A204.1 (cell line): Measurements from ENCODE around the gene DPPA4.

Experiments used
- FAIRE-seq: peaks from 2 replicates; lab custom pipeline; 2012; peaks lifted over from hg19 to GRCh38; lab: Jason Lieb, UNC

DPPA4 gene

DNA sequence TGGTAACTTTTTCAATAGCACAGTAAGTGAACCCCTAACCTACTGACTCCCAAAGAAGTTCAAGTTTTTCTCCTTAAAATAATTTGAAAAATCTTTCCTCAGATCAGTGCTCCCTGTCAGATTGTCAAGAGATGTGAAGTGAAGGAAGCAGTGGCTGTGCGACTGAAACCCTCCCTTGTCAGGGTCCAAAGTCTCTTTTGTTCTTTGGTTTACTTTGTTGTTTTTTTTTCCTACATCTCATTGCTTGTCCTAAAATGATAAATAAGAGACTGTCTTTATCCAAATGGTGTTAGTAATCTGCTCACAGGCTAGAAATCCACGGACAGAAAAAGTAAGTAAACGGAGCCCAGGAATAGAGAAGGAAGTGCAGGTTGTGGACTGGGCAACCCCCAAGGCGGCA, 976 bp upstream of the DPPA4 start:
- no peak for FAIRE-seq

DNA sequence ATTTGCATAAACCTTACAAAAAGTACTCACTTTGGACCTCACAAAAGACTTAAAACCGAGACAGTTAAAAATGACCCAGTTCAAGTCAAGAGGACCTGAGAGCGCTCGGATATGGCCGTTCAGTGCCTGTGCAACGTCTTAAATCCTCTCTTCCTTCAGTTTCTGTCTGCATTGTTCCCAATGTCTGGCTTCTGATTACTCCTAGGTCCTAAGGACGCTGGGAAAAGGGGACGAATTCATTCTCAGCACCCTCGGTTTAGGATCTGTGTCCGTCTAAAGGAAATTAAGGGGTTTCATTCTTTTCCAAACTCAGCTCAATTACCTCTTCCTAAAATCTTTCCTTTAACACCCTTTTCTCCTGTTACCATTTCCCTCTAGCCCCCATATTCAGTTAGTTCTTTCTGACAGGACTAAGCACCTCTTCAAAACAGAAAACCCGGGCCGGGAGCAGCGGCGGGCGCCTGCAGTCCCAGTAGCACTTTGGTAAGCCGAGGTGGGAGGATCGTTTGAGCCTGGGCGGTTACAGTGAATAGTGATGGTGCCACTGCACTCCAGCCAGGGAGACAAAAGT, 970 bp downstream of the DPPA4 start:
- FAIRE-seq: no peak

DNA sequence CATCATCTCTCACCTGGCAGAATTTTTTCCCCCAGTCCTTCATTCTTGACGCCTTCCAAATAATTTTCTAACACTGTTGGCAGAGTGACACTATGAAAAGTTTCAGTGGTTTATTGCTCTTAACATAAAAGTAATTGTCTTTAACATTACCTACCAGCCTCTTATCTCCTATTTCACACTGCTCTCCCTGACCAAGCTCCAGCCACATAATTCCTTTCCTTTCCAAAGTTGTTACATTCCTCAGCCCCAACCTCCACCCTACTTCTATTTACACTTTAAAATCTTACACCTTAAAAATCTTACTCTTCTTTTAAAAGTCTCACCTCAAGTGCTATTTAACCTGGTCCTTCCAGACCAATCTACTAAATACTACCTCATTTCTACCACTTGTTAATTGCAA, 2.8 kb downstream of the DPPA4 start:
- FAIRE-seq: no peak

DNA sequence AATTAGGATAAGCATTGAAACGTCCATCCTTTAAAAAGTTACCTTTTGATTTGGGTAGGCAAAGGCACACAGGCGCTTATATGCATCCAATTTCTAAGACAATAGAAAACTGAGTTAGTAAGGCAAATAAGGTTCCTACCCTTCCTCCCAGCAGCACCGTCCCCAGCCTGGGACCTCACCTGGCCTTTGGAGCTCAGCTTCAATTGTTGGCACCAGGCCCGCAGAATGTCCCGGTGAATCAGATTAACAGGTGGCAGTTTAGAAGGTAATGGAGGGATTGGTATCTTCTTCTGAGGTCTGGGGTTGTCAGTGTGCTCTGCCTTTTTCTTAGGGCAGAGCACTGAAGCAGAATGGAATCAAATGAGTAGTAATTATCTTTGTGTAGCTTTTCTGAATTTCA, 5.7 kb downstream of the DPPA4 start:
- no peak for FAIRE-seq

DNA sequence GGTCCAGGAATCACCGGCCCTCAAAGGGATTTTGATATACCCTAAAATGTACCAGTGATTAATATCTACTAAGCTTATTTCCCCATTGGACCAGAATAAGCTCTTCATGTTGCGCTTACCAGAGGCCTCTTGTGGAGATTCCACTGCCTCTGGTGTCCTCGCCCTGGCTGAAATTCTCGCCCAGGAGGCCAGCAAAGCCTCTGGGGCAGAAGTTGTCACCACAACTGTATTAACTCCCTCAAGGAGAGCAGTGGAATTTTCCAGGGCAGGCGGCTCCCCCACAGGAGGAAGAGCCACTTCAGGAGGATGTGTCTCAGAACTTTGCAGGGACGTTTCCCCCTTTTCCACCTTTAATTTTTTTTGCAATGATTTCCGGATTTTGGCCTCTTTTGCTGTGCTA, 6.9 kb downstream of the DPPA4 start:
- no peak for FAIRE-seq

DNA sequence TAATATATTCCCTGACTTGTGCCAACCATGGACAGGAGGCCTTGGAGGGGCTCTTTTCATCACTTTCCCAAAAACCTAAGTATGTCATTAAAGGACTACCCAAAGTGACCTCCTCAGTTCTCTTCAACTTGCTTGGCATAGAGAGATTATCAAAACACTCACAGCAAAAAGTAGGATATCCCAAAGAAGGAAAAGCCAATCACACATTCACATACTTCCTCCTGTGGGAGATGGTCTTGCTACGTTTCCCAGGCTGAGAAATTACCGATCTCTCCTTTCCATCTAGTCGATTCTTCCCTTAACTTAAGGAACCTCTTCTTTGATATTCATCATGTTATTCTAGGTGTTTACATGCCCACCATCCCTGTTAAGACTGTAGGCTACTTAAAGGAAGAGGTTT, 9.1 kb downstream of the DPPA4 start:
- no peak for FAIRE-seq

DNA sequence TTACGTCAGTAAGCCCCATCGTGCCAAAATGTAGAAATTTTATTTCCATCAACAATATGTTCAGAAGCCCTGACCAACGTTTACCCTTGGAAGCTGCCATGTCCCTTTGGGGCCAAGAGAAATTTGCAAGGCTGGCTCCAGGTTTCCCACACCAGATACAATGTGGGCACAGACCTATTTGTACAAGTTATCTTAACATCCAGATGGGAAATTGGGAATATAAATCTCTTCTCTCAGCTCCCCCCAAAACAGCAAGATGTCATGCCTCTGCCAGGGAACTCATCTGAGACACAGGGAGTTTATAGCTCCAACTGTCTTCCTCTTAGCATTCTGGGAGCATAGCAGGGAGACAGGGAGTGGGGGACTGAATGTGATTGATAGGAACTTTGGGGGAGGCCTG, 11.7 kb downstream of the DPPA4 start:
- no peak for FAIRE-seq

DNA sequence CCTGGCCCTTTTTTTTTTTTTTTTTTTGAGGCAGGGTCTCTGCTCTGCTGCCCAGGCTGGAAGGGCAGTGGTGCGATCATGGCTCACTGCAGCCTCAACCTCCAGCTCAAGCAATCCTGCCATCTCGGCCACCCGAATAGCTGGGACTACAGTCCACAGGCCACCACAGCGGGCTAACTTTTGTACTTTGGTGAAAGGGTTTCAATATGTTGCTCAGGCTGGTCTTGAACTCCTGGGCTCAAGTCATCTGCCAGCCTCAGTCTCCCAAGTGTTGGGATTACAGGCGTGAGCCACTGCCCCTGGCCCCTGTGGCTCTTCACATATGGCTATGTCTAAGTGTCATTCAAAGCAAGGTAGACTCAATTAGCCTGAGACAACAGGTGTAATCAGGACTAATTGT, 12.2 kb downstream of the DPPA4 start:
- no peak for FAIRE-seq

DNA sequence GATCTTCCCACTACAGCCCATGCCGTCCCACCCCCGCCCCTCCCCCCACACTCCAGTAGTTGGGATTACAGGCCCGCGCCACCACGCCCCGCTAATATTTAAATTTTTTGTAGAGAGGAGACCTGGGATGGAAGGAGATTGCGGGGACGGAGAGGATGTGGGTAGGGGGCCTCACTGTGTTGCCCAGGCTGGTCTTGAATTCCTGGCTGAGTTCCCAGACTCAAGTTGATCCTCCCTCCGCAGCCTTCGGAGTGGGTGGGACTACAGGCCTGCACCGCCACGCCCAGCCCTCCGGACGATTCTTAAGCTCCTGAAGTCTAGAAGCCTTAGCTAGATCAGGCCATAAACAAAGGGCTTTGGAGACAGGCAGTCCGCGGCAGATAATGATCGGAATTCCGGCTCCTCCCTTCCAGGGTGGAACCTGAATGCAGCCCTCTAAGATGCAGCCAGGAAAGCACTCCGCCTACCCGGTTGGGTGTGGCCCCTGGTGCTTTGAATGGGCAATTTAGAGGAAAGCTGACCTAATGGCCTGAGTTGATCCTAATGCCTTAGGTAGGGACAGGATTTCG, 21.1 kb downstream of the DPPA4 start, which contains the start of gene DPPA2:
DPPA2 (minus strand) TSS at position 356 of the 569 bp plus-strand sequence. CDS start 1,975 bp downstream, outside the sequence.
- FAIRE-seq: no peak

DNA sequence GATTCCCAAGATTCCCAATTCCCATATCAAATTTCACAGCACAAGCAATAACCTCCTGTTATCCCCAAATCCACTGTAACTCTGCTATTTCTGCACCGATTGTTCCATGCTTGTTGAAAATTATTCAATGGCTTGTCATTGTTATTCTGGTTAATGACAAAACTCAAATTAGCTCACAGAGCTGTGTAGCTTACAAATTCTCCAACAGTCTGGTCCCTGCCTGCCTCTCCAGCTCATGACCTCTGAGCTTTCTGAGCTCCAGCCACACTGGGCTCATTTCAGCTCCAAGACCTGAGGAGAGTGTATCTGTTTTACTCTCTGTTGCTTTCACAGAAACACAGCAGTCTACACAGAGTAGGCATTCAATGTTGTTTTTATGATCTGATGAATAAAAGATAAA, 24.3 kb downstream of the DPPA4 start:
- FAIRE-seq: no peak

DNA sequence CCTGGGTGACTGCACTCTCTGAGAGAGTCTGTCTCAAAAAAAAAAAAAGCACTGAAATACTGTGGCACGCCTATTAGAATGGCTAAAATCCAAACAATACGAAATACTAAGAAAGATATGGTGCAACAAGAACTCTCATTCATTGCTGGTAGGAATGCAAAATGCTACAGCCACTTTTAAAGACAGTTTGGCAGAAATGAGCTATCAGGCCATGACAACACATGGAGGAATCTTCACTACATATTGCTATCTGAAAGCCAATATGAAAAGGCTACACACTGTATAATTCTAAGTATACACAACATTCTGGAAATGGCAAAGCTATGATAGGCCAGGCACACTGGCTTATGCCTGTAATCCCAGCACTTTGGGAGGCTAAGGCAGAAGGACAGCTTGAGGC, 39.9 kb downstream of the DPPA4 start:
- no peak for FAIRE-seq

DNA sequence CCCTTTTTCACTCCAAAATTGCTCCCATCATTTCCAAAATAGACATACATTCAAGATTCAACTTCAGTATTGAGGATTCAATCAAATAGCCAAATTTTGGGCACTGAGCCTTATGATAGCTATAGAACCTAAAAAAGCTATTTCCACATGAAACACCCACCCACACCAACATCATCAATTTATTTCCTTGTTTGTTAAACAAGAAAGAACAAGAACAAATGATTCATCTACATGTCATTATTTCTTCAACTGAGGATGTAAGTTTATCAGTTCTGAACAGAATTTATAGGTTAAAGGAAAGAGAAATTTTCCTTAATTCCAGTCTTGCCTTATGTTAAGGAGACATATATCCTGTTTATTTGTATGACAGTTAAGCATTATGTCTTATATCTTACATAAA, 53.3 kb downstream of the DPPA4 start:
- FAIRE-seq: no peak

DNA sequence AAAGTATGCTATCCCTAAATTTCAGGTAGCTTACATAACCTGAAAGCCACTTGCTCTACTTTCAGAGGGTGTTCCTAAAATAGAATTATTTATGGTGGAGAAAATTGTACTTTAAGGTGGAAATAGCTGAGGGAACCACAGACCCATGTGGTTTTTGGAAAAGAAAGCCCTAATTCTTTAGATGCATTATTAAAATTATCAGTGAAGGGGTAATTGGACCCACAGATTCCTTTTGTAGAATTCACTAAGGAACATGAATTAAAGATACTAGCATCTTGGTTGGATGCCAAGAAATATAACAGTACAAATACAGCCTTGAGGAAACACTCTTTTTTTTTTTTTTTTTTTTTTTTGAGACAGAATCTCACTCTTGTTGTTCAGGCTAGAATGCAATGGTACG, 58.8 kb downstream of the DPPA4 start:
- FAIRE-seq: no peak

DNA sequence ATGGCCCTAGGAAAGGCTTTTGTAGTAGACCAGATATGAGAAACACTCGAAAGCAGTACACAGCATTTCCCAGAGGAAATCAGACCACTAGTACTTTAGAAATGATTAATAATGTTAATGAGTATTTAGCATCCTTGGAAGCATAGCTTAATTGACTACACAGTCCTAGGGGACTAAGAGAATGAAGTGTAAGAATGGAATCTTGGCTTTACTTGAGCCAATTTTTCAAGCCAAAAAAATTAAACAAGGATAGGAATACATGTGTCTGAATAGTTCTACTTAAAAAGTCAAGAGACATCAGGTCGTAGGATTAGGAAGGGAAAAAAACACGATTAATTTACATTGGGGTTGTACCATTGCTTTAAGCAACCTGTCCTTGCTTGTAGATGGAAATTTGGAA, 59.2 kb downstream of the DPPA4 start:
- no peak for FAIRE-seq
